Endodermal cell (in vitro differentiated cells): ENCODE results near the gene NDUFAF2. TPM values are rescaled to one million over a fixed set of nuclear protein-coding genes. Genes with fewer than 3 reads are reported as not detected.
A peak's percentile ranks its signal among the peaks of the same experiment; 100 is the strongest.

Experiments used
- DNase-seq: peaks from one replicate; pipeline ENCODE4 v3.0.0-alpha.2; 2017
- H3K27ac ChIP-seq: 2 replicates; pipeline ENCODE4 v1.5.1; 2013; ENCODE audit warnings: mild to moderate bottlenecking, low read depth, low read length, moderate library complexity
- H3K27me3 ChIP-seq: 2 replicates; pipeline ENCODE4 v1.6.1; 2013; ENCODE audit warnings: mild to moderate bottlenecking, low read length, moderate library complexity; ENCODE audit not compliant: insufficient read depth, control insufficient read depth, poor library complexity, severe bottlenecking
- H3K36me3 ChIP-seq: 2 replicates; pipeline ENCODE4 v1.7.0; 2013; ENCODE audit warnings: mild to moderate bottlenecking, low read length, moderate library complexity; ENCODE audit not compliant: control insufficient read depth, insufficient read depth
- H3K4me1 ChIP-seq: one replicate; pipeline ENCODE4 v1.7.0; 2013; ENCODE audit warnings: low read length; ENCODE audit not compliant: control insufficient read depth, insufficient read depth
- H3K4me3 ChIP-seq: 2 replicates; pipeline ENCODE4 v1.5.1; 2013; ENCODE audit warnings: mild to moderate bottlenecking, low read length, moderate library complexity
- H3K9ac ChIP-seq: 2 replicates; pipeline ENCODE4 v1.6.1; 2013; ENCODE audit warnings: mild to moderate bottlenecking, low read length, moderate library complexity; ENCODE audit not compliant: poor library complexity, severe bottlenecking; ENCODE audit errors: extremely low read depth
- H3K9me3 ChIP-seq: 2 replicates; pipeline ENCODE4 v1.6.1; 2013; ENCODE audit warnings: mild to moderate bottlenecking, low read length, moderate library complexity; ENCODE audit not compliant: control insufficient read depth
- H3K27ac Mint-ChIP-seq: 2 replicates; pipeline ENCODE4 v1.8.0; 2020; ENCODE audit warnings: mixed read lengths
- H3K27me3 Mint-ChIP-seq: 2 replicates; pipeline ENCODE4 v1.8.0; 2021; ENCODE audit warnings: mild to moderate bottlenecking, mixed read lengths; ENCODE audit not compliant: insufficient read depth
- H3K36me3 Mint-ChIP-seq: 2 replicates; pipeline ENCODE4 v1.8.0; 2020; ENCODE audit warnings: low read depth, mixed read lengths
- H3K4me1 Mint-ChIP-seq: 2 replicates; pipeline ENCODE4 v1.8.0; 2020; ENCODE audit warnings: mixed read lengths
- H3K4me3 Mint-ChIP-seq: 2 replicates; pipeline ENCODE4 v1.8.0; 2020; ENCODE audit warnings: mild to moderate bottlenecking, moderate library complexity, mixed read lengths
- H3K9me3 Mint-ChIP-seq: 2 replicates; pipeline ENCODE4 v1.8.0; 2020; ENCODE audit warnings: mild to moderate bottlenecking, mixed read lengths
- CTCF ChIP-seq: fragments of 200-600 bp; sonication (generic); conservative IDR thresholded peaks from 2 replicates; pipeline ENCODE4 v1.5.0; 2021; ENCODE audit warnings: antibody characterized with exemption, mild to moderate bottlenecking
- WGBS, 2 experiments: methylation state at CpG; one replicate each; pipeline versions ENCODE4 v1.1.5 to v1.1.7; 2013; ENCODE audit warnings: missing lambda C conversion rate in 2 of 2, mixed read lengths in 1 of 2; ENCODE audit not compliant: insufficient coverage in 1 of 2, insufficient read length in 1 of 2; 5-methylcytosine and 5-hydroxymethylcytosine counted together
- total RNA-seq, 2 donors: library from RNA; stranded (reverse); fragmentation: NEBNext Ultra II Directional in 1 of 2; extraction: Animal tissue kit (Norgen Biotek cat#: 25700) in 1 of 2; gene quantifications; 2 replicates in 1 of 2; 3 replicates in 1 of 2; pipeline ENCODE4 v1.2.1, GENCODE V29; 2021

Gene NDUFAF2
- total RNA-seq, 2 donors from 2014 or later, result 20.5 to 23.0 TPM

- Histone ChIP-seq H3K9ac (no peak overlapping the region), H3K4me1 (no peaks in the 10 kb centered on the region), H3K27ac (no peak overlapping the region), H3K9me3 (peaks cover 6% of the 10 kb centered on the region), H3K36me3 (peaks cover 28% of the 10 kb centered on the region), H3K27me3 (no peaks in the 10 kb centered on the region), H3K4me3 (no peak overlapping the region)
- peaks cover 5% of the 10 kb centered on the region for H3K9me3 Mint-ChIP-seq
- H3K4me3 Mint-ChIP-seq, result no peak overlapping the region
- no peaks in the 10 kb centered on the region for H3K4me1 Mint-ChIP-seq
- peaks cover 15% of the 10 kb centered on the region for H3K36me3 Mint-ChIP-seq
- no peak for DNase-seq
- no peaks in the 10 kb centered on the region for H3K27me3 Mint-ChIP-seq
- WGBS, 2 experiments, result 92 to 94% methylated on average over 4 to 5 of the region's 6 CpGs
- peak; percentile 60 for TF ChIP-seq CTCF
- no peak overlapping the region for H3K27ac Mint-ChIP-seq
Measured at GRCh38 chr5:60929024-60929423, 16.0 kb upstream of the NDUFAF2 start.

GRCh38 chr5:60943624-60944023, 1.4 kb upstream of the NDUFAF2 start:
- H3K9me3 Mint-ChIP-seq, result peaks cover under 1% of the 10 kb centered on the region
- Histone ChIP-seq H3K4me3 (peak overlapping the region; percentile 97), H3K9me3 (no peaks in the 10 kb centered on the region), H3K9ac (no peak overlapping the region), H3K27ac (no peak overlapping the region), H3K36me3 (peaks cover 3% of the 10 kb centered on the region), H3K27me3 (no peaks in the 10 kb centered on the region), H3K4me1 (no peaks in the 10 kb centered on the region)
- DNase-seq, result no peak
- 91 to 97% methylated on average over 2 to 3 of the region's 3 CpGs for WGBS, 2 experiments
- H3K27me3 Mint-ChIP-seq, result peaks cover 10% of the 10 kb centered on the region
- H3K36me3 Mint-ChIP-seq, result peaks cover 9% of the 10 kb centered on the region
- no peak overlapping the region for H3K27ac Mint-ChIP-seq
- peaks cover 3% of the 10 kb centered on the region for H3K4me1 Mint-ChIP-seq
- TF ChIP-seq CTCF, result no peak
- H3K4me3 Mint-ChIP-seq, result no peak overlapping the region

GRCh38 chr5:60945813-60946187, 795 bp downstream of the NDUFAF2 start:
- DNase-seq, result peak; percentile 81
- Mint-ChIP-seq H3K36me3 (no peaks in the 10 kb centered on the region), H3K27me3 (peaks cover 10% of the 10 kb centered on the region), H3K4me1 (peaks cover 3% of the 10 kb centered on the region), H3K9me3 (no peaks in the 10 kb centered on the region), H3K4me3 (no peak overlapping the region), H3K27ac (peak overlapping the region; percentile 26)
- Histone ChIP-seq H3K27ac (no peak overlapping the region), H3K9ac (peak overlapping the region; percentile 40), H3K4me3 (peak overlapping the region; percentile 97), H3K27me3 (no peaks in the 10 kb centered on the region), H3K36me3 (no peaks in the 10 kb centered on the region), H3K4me1 (no peaks in the 10 kb centered on the region), H3K9me3 (no peaks in the 10 kb centered on the region)
- 15 to 28% methylated on average over 12 to 18 of the region's 18 CpGs for WGBS, 2 experiments
- TF ChIP-seq CTCF, result no peak
